ENCODE measurements around the gene SART1.

DNA sequence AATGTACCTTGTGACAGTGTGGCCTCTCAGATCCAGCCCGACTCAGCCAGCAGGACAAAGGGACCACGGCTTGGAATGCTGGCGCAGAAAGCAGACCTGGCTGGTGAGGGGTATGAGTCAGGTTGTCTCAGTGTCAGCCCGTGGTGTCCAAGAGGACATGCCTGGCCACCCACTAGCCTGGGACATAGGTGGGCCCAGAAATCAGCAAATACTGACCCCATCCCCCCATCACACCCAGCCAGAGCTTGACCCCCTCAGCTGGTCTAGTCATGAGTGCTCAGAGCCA, 45.3 kb downstream of the SART1 start:
- no peak for TF ChIP-seq EP300 (IDR thresholded peaks at IDR 0.05)
- TF ChIP-seq, protein P1, sequence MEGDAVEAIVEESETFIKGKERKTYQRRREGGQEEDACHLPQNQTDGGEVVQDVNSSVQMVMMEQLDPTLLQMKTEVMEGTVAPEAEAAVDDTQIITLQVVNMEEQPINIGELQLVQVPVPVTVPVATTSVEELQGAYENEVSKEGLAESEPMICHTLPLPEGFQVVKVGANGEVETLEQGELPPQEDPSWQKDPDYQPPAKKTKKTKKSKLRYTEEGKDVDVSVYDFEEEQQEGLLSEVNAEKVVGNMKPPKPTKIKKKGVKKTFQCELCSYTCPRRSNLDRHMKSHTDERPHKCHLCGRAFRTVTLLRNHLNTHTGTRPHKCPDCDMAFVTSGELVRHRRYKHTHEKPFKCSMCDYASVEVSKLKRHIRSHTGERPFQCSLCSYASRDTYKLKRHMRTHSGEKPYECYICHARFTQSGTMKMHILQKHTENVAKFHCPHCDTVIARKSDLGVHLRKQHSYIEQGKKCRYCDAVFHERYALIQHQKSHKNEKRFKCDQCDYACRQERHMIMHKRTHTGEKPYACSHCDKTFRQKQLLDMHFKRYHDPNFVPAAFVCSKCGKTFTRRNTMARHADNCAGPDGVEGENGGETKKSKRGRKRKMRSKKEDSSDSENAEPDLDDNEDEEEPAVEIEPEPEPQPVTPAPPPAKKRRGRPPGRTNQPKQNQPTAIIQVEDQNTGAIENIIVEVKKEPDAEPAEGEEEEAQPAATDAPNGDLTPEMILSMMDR (IDR thresholded peaks at IDR 0.05), result no peak
- no peak for TF ChIP-seq POLR2A (IDR thresholded peaks at IDR 0.05)

Measured in gastroesophageal sphincter (tissue), 3 donors.